Gastrocnemius medialis (tissue), 4 donors: ENCODE results near the gene CA6.
"Not testable (repeated sequence)": the region's sequence is repeated elsewhere in the genome, so short reads cannot be mapped to it uniquely, and the experiment has no call there.

Source experiments
- POLR2A ChIP-seq, 2 donors: fragments of 450-650 bp; IDR thresholded peaks; one replicate each; pipeline ENCODE4 v1.6.1; 2017; ENCODE audit warnings: antibody characterized with exemption in 2 of 2, mild to moderate bottlenecking in 2 of 2, moderate library complexity in 2 of 2
- TF ChIP-seq, protein P1 (sequence below), 5 experiments: fragments of 450-650 bp in 3 of 5; fragments of 200-600 bp in 2 of 5; sonication (generic) in 2 of 5; IDR thresholded peaks in 4 of 5; conservative IDR thresholded peaks in 1 of 5; 1 replicate in 4 of 5; 2 replicates in 1 of 5; pipeline ENCODE4 v1.5.1; 2016 to 2019; ENCODE audit warnings: antibody characterized with exemption in 5 of 5, mild to moderate bottlenecking in 3 of 5, moderate library complexity in 3 of 5

DNA sequence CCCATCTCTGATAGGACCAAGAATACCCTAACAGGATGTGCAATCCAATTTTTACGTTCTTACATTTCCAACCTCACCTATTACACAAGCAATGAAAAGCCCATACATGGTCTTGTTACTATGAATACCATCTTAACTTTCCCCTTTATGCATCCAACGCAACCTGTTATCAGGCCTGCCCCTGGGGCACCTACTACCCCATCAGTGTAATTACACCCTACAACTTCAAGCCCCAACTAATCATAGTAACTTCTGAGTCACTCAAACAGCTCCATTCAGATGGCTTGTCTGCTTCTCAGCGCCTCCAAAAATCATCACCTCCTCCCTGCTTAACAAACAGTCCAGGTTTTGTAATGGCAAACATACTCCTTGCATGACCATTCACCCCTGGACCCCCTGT, 48.9 kb upstream of the CA6 start:
- TF ChIP-seq POLR2A (IDR thresholded peaks at IDR 0.05): not testable (repeated sequence)
- TF ChIP-seq, protein P1, sequence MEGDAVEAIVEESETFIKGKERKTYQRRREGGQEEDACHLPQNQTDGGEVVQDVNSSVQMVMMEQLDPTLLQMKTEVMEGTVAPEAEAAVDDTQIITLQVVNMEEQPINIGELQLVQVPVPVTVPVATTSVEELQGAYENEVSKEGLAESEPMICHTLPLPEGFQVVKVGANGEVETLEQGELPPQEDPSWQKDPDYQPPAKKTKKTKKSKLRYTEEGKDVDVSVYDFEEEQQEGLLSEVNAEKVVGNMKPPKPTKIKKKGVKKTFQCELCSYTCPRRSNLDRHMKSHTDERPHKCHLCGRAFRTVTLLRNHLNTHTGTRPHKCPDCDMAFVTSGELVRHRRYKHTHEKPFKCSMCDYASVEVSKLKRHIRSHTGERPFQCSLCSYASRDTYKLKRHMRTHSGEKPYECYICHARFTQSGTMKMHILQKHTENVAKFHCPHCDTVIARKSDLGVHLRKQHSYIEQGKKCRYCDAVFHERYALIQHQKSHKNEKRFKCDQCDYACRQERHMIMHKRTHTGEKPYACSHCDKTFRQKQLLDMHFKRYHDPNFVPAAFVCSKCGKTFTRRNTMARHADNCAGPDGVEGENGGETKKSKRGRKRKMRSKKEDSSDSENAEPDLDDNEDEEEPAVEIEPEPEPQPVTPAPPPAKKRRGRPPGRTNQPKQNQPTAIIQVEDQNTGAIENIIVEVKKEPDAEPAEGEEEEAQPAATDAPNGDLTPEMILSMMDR (IDR thresholded peaks at IDR 0.05 in 4 of 5, conservative IDR thresholded peaks at IDR 0.05 in 1 of 5): not testable (repeated sequence)
